GM23338 (cell line): ENCODE measurements around the gene CDKN2AIP. TPM values are rescaled to one million over a fixed set of nuclear protein-coding genes. Genes with fewer than 3 reads are reported as not detected.

Experiments used
- ATAC-seq: fragments of 200-7000 bp; cut with Tn5 transposase; 3 replicates; pipeline ENCODE4 v1.9.1; 2020
- DNase-seq: peaks from one replicate; pipeline ENCODE4 v3.0.0-alpha.2; 2015; ENCODE audit warnings: low spot score
- H2AFZ ChIP-seq: fragments of 200-600 bp; sonication (generic); 2 replicates; pipeline ENCODE4 v1.8.0; 2016; ENCODE audit warnings: antibody characterized with exemption, mild to moderate bottlenecking, moderate library complexity
- H3F3A ChIP-seq: fragments of 200-600 bp; sonication (generic); replicated peaks from 2 replicates; pipeline ENCODE4 v1.8.0; 2017; ENCODE audit warnings: antibody characterized with exemption, mixed run types, low read depth
- H3K27ac ChIP-seq: fragments of 200-600 bp; sonication (generic); 2 replicates; pipeline ENCODE4 v1.6.1; 2016; ENCODE audit warnings: low read depth
- H3K27me3 ChIP-seq: fragments of 200-600 bp; sonication (generic); 2 replicates; pipeline ENCODE4 v1.8.0; 2016; ENCODE audit warnings: mild to moderate bottlenecking, mixed run types, moderate library complexity; ENCODE audit not compliant: insufficient read depth
- H3K36me3 ChIP-seq: fragments of 200-600 bp; sonication (generic); 2 replicates; pipeline ENCODE4 v1.8.0; 2016; ENCODE audit warnings: mild to moderate bottlenecking; ENCODE audit not compliant: insufficient read depth
- H3K4me1 ChIP-seq: fragments of 200-600 bp; sonication (generic); 2 replicates; pipeline ENCODE4 v1.8.0; 2016; ENCODE audit warnings: mild to moderate bottlenecking, moderate library complexity; ENCODE audit not compliant: insufficient read depth
- H3K4me2 ChIP-seq: fragments of 200-600 bp; sonication (generic); 2 replicates; pipeline ENCODE4 v1.7.1; 2017; ENCODE audit warnings: mixed run types
- H3K4me3 ChIP-seq: fragments of 200-600 bp; sonication (generic); 2 replicates; pipeline ENCODE4 v1.6.1; 2016; ENCODE audit warnings: mixed run types
- H3K79me2 ChIP-seq: fragments of 200-600 bp; sonication (generic); replicated peaks from 2 replicates; pipeline ENCODE4 v1.8.0; 2017; ENCODE audit warnings: mild to moderate bottlenecking; ENCODE audit not compliant: insufficient read depth
- H3K9me2 ChIP-seq: fragments of 200-600 bp; sonication (generic); 2 replicates; pipeline ENCODE4 v1.8.0; 2017; ENCODE audit not compliant: insufficient read depth
- H4K20me1 ChIP-seq: fragments of 200-600 bp; sonication (generic); replicated peaks from 2 replicates; pipeline ENCODE4 v1.8.0; 2017; ENCODE audit warnings: mild to moderate bottlenecking; ENCODE audit not compliant: insufficient read depth
- H3K27ac Mint-ChIP-seq: 2 replicates; pipeline ENCODE4 v1.8.0; 2020; ENCODE audit warnings: inconsistent platforms, mild to moderate bottlenecking, moderate library complexity, mixed read lengths
- H3K27me3 Mint-ChIP-seq: 3 replicates; pipeline ENCODE4 v1.8.0; 2022; ENCODE audit warnings: low read depth, mild to moderate bottlenecking, moderate library complexity, mixed read lengths, inconsistent platforms; ENCODE audit not compliant: insufficient read depth, poor library complexity
- H3K36me3 Mint-ChIP-seq: 3 replicates; pipeline ENCODE4 v1.8.0; 2021; ENCODE audit warnings: low read depth, mild to moderate bottlenecking, inconsistent platforms, moderate library complexity, mixed read lengths
- H3K4me1 Mint-ChIP-seq: 3 replicates; pipeline ENCODE4 v1.8.0; 2020; ENCODE audit warnings: mild to moderate bottlenecking, inconsistent platforms, mixed read lengths
- H3K4me3 Mint-ChIP-seq: 3 replicates; pipeline ENCODE4 v1.8.0; 2021; ENCODE audit warnings: moderate library complexity, mild to moderate bottlenecking, inconsistent platforms, mixed read lengths
- H3K9me3 Mint-ChIP-seq: 3 replicates; pipeline ENCODE4 v1.8.0; 2020; ENCODE audit warnings: moderate library complexity, mild to moderate bottlenecking, inconsistent platforms, mixed read lengths
- CREB1 ChIP-seq: fragments of 250-450 bp; sonication (Bioruptor Pico); IDR thresholded peaks from 2 replicates; pipeline ENCODE4 v1.5.0; 2020; ENCODE audit warnings: low read depth, mild to moderate bottlenecking, moderate library complexity
- EZH2 ChIP-seq: fragments of 200-600 bp; sonication (generic); IDR thresholded peaks from one replicate; pipeline ENCODE4 v1.8.0; 2017; ENCODE audit warnings: antibody characterized with exemption, mild to moderate bottlenecking, low read depth; ENCODE audit not compliant: unreplicated experiment
- EZH2phosphoT487 ChIP-seq: fragments of 200-600 bp; sonication (generic); IDR thresholded peaks from one replicate; pipeline ENCODE4 v1.8.1; 2018; ENCODE audit warnings: antibody characterized with exemption; ENCODE audit not compliant: unreplicated experiment
- NANOG ChIP-seq: IDR thresholded peaks from 2 replicates; pipeline ENCODE4 v1.6.1; 2016; ENCODE audit warnings: antibody characterized with exemption, borderline replicate concordance
- POLR2AphosphoS5 ChIP-seq: IDR thresholded peaks from 2 replicates; pipeline ENCODE4 v1.6.1; 2016; ENCODE audit warnings: antibody characterized with exemption, low read depth
- STAT1 ChIP-seq: IDR thresholded peaks from one replicate; pipeline ENCODE4 v1.6.1; 2016; ENCODE audit warnings: antibody characterized with exemption; ENCODE audit not compliant: unreplicated experiment
- polyA plus RNA-seq: library from polyadenylated mRNA; unstranded; fragments of >200 nt; fragmentation: Nextera tagmentation; extraction: Ambion mirVana; gene quantifications from 2 replicates; pipeline ENCODE4 v1.2.1, GENCODE V29; 2016
- total RNA-seq: library from RNA; depleted of rRNA; stranded (reverse); fragments of >200 nt; shearing (Covaris generic); gene quantifications from 2 replicates; pipeline ENCODE4 v1.2.3, GENCODE V29; 2014
- TF ChIP-seq, protein P1 (sequence below), 2 experiments: fragments of 200-600 bp in 1 of 2; sonication (generic) in 1 of 2; conservative IDR thresholded peaks; 2 replicates each; pipeline versions ENCODE4 v1.5.1 to v1.6.1; 2016 to 2017; ENCODE audit warnings: antibody characterized with exemption in 2 of 2, low read depth in 2 of 2, mild to moderate bottlenecking in 2 of 2, moderate library complexity in 1 of 2
- TF ChIP-seq, protein P2 (sequence below): IDR thresholded peaks from 2 replicates; pipeline ENCODE4 v1.6.1; 2016; ENCODE audit warnings: antibody characterized with exemption
- TF ChIP-seq, protein P3 (sequence below): fragments of 250-450 bp; sonication (Bioruptor Pico); IDR thresholded peaks from 2 replicates; pipeline ENCODE4 v1.5.0; 2020; ENCODE audit warnings: mild to moderate bottlenecking, moderate library complexity

CDKN2AIP gene
- total and polyA plus RNA-seq, 2 experiments from 2014 or later = 15.2 to 27.2 TPM

- H3K27me3 ChIP-seq = no peaks in the 10 kb centered on the region
- no peaks in the 10 kb centered on the region for H4K20me1 ChIP-seq
- H3K4me3 Mint-ChIP-seq = no peak overlapping the region
- no peaks in the 10 kb centered on the region for H3K4me1 ChIP-seq
- H3K27ac ChIP-seq = no peak overlapping the region
- peaks cover 6% of the 10 kb centered on the region for H3K27me3 Mint-ChIP-seq
- peaks cover 12% of the 10 kb centered on the region for H3K4me1 Mint-ChIP-seq
- H3K36me3 ChIP-seq = no peaks in the 10 kb centered on the region; the same call in 1 of the 2 replicates
- no peak overlapping the region for H3K4me2 ChIP-seq
- no peaks in the 10 kb centered on the region for H3K79me2 ChIP-seq
- TF ChIP-seq POLR2AphosphoS5 = no peak
- TF ChIP-seq, protein P1, sequence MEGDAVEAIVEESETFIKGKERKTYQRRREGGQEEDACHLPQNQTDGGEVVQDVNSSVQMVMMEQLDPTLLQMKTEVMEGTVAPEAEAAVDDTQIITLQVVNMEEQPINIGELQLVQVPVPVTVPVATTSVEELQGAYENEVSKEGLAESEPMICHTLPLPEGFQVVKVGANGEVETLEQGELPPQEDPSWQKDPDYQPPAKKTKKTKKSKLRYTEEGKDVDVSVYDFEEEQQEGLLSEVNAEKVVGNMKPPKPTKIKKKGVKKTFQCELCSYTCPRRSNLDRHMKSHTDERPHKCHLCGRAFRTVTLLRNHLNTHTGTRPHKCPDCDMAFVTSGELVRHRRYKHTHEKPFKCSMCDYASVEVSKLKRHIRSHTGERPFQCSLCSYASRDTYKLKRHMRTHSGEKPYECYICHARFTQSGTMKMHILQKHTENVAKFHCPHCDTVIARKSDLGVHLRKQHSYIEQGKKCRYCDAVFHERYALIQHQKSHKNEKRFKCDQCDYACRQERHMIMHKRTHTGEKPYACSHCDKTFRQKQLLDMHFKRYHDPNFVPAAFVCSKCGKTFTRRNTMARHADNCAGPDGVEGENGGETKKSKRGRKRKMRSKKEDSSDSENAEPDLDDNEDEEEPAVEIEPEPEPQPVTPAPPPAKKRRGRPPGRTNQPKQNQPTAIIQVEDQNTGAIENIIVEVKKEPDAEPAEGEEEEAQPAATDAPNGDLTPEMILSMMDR (conservative IDR thresholded peaks at IDR 0.05; ENCODE audit: low read depth in 2 of 2) = peak; percentile 87 to 97
- no peak for TF ChIP-seq STAT1
- H3K4me3 ChIP-seq = no peak overlapping the region
- H3K27ac Mint-ChIP-seq = no peak overlapping the region
- H3F3A ChIP-seq = no peaks in the 10 kb centered on the region
- ATAC-seq = peak; percentile 98
- H3K36me3 Mint-ChIP-seq = peaks cover 28% of the 10 kb centered on the region
- H3K9me2 ChIP-seq = no peaks in the 10 kb centered on the region
- DNase-seq = peak; percentile 94
- H3K9me3 Mint-ChIP-seq = peaks cover 19% of the 10 kb centered on the region
- H2AFZ ChIP-seq = no peak overlapping the region
Measured at GRCh38 chr4:183471946-183472708, 27.7 kb downstream of the CDKN2AIP start.

- DNase-seq = no peak
- Histone ChIP-seq H3K4me2 (no peak overlapping the region), H3K36me3 (no peaks in the 10 kb centered on the region), H4K20me1 (no peaks in the 10 kb centered on the region), H3K9me2 (no peaks in the 10 kb centered on the region), H3K79me2 (no peaks in the 10 kb centered on the region), H3F3A (no peaks in the 10 kb centered on the region), H3K4me3 (no peak overlapping the region), H3K27me3 (no peaks in the 10 kb centered on the region), H2AFZ (no peak overlapping the region), H3K4me1 (no peaks in the 10 kb centered on the region), H3K27ac (no peak overlapping the region)
- Mint-ChIP-seq H3K27me3 (peaks cover 5% of the 10 kb centered on the region), H3K9me3 (peaks cover 6% of the 10 kb centered on the region), H3K27ac (no peak overlapping the region), H3K4me3 (no peak overlapping the region), H3K36me3 (peaks cover 7% of the 10 kb centered on the region; the same call in 1 of the 3 replicates), H3K4me1 (peaks cover 3% of the 10 kb centered on the region; the same call in 2 of the 3 replicates)
- no peak for ATAC-seq
- TF ChIP-seq, protein P2, sequence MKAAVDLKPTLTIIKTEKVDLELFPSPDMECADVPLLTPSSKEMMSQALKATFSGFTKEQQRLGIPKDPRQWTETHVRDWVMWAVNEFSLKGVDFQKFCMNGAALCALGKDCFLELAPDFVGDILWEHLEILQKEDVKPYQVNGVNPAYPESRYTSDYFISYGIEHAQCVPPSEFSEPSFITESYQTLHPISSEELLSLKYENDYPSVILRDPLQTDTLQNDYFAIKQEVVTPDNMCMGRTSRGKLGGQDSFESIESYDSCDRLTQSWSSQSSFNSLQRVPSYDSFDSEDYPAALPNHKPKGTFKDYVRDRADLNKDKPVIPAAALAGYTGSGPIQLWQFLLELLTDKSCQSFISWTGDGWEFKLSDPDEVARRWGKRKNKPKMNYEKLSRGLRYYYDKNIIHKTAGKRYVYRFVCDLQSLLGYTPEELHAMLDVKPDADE = no peak
- TF ChIP-seq EZH2phosphoT487 = no peak
- TF ChIP-seq POLR2AphosphoS5 = no peak
- TF ChIP-seq STAT1 = no peak
- TF ChIP-seq, protein P3, sequence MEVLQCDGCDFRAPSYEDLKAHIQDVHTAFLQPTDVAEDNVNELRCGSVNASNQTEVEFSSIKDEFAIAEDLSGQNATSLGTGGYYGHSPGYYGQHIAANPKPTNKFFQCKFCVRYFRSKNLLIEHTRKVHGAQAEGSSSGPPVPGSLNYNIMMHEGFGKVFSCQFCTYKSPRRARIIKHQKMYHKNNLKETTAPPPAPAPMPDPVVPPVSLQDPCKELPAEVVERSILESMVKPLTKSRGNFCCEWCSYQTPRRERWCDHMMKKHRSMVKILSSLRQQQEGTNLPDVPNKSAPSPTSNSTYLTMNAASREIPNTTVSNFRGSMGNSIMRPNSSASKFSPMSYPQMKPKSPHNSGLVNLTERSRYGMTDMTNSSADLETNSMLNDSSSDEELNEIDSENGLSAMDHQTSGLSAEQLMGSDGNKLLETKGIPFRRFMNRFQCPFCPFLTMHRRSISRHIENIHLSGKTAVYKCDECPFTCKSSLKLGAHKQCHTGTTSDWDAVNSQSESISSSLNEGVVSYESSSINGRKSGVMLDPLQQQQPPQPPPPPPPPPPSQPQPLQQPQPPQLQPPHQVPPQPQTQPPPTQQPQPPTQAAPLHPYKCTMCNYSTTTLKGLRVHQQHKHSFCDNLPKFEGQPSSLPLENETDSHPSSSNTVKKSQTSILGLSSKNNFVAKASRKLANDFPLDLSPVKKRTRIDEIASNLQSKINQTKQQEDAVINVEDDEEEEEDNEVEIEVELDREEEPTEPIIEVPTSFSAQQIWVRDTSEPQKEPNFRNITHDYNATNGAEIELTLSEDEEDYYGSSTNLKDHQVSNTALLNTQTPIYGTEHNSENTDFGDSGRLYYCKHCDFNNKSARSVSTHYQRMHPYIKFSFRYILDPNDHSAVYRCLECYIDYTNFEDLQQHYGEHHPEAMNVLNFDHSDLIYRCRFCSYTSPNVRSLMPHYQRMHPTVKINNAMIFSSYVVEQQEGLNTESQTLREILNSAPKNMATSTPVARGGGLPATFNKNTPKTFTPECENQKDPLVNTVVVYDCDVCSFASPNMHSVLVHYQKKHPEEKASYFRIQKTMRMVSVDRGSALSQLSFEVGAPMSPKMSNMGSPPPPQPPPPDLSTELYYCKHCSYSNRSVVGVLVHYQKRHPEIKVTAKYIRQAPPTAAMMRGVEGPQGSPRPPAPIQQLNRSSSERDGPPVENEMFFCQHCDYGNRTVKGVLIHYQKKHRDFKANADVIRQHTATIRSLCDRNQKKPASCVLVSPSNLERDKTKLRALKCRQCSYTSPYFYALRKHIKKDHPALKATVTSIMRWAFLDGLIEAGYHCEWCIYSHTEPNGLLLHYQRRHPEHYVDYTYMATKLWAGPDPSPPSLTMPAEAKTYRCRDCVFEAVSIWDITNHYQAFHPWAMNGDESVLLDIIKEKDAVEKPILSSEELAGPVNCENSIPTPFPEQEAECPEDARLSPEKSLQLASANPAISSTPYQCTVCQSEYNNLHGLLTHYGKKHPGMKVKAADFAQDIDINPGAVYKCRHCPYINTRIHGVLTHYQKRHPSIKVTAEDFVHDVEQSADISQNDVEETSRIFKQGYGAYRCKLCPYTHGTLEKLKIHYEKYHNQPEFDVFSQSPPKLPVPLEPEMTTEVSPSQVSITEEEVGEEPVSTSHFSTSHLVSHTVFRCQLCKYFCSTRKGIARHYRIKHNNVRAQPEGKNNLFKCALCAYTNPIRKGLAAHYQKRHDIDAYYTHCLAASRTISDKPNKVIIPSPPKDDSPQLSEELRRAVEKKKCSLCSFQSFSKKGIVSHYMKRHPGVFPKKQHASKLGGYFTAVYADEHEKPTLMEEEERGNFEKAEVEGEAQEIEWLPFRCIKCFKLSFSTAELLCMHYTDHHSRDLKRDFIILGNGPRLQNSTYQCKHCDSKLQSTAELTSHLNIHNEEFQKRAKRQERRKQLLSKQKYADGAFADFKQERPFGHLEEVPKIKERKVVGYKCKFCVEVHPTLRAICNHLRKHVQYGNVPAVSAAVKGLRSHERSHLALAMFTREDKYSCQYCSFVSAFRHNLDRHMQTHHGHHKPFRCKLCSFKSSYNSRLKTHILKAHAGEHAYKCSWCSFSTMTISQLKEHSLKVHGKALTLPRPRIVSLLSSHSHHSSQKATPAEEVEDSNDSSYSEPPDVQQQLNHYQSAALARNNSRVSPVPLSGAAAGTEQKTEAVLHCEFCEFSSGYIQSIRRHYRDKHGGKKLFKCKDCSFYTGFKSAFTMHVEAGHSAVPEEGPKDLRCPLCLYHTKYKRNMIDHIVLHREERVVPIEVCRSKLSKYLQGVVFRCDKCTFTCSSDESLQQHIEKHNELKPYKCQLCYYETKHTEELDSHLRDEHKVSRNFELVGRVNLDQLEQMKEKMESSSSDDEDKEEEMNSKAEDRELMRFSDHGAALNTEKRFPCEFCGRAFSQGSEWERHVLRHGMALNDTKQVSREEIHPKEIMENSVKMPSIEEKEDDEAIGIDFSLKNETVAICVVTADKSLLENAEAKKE = no peak
- TF ChIP-seq, protein P1 (conservative IDR thresholded peaks at IDR 0.05; ENCODE audit: low read depth in 2 of 2) = no peak
- TF ChIP-seq EZH2 = no peak
- no peak for TF ChIP-seq NANOG
- TF ChIP-seq CREB1 (CRISPR knock-in tag) = no peak
Measured at GRCh38 chr4:183478123-183478522, 33.7 kb downstream of the CDKN2AIP start.
